Stimulated activated CD8-positive, alpha-beta memory T cell treated with anti-CD3 and anti-CD28 coated beads, Interleukin-12 subunit alpha, Interleukin-12 subunit beta, amount 100 ng/mL, for 24 hours (primary cell): ENCODE measurements around the gene ZNF467.

Experiments
- DNase-seq: peaks from one replicate; pipeline ENCODE4 v3.0.0-alpha.2; 2020; ENCODE audit errors: extremely low read depth

ZNF467 gene

DNA sequence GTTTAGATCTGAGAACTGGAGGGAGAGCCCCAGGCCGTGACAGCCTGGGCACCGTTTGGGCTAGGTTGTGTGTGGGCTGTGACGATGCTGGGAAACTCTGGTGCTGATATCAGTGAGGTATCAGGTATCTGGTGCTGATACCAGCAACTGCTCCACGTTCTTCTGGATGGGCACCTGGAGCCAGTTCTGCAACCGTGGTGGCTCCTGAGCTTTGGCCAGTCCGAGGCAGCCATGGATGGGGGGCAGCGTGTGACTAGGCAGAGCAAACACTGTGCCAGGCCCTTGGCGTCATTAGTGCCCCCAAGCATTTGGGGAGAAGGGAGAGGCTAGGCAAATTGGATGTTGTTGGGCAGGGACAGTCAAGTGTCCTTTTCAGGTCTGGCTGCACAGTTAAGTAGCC lies 57.9 kb downstream of the ZNF467 start:
- no peak for DNase-seq

DNA sequence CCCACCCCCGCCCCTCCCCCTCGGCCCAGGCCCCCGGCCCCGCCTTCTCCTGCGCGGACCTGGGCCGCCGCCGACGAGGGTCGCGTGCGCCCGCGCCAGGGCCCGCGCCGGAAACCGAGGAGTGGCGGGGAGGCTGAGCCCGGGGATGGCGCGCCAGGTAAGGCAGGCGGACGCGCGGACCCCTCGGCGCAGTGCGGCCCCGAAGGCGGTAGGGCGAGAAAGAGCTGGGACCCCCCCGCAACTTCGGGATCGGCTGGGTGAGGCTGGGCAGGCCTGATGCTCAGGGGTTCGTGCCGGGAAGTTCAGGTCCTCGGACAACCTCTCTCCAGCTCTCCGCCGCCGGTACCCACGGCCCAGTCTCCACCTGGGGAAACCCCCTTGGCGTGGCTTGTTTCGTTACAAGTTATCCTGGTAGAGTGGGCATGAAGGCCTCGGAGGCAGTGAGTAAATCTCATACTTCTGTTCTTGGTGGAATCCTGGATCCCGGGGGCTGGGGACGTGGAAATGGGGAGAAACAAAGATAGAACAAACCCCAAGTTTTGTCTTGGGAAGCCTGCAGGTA lies 58.4 kb downstream of the ZNF467 start:
- no peak for DNase-seq
